IPS-NIHi7 (cell line): ENCODE results near the gene BABAM2.

ENCODE experiments used
- DNase-seq: peaks from one replicate; pipeline ENCODE4 v3.0.0; 2012; ENCODE audit warnings: mixed read lengths; ENCODE audit errors: extremely low spot score

The BABAM2 gene

GRCh38 chr2:28312307-28313219 is 422.0 kb downstream of the BABAM2 start:
- DNase-seq = no peak

DNA sequence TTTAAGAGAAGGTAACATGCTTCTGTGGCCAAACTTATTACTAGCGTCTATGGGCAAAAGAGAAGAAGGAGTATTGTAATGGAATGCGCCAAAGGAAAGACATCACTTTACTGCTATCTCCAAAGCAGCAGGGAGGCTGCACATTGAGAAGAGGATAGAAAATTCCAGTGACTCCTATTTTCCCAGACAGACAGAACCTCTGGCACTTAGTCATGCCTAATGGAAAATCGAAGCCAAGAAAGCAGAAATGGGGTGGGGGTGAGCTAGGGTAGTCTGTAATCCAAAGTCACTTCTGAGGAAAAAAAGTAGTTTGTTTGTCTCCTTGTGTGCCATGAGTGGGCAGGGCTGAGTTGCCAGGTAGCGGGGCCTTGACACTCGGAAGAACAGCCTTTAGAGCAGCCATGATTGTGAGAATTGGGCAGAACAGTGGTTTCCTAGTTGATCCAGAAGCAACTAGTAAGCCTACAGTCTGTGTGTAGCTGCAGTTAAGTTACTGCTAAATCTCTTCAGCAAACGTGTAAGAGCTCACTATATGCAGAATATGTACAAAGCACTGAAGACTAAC is 422.8 kb downstream of the BABAM2 start:
- no peak for DNase-seq

DNA sequence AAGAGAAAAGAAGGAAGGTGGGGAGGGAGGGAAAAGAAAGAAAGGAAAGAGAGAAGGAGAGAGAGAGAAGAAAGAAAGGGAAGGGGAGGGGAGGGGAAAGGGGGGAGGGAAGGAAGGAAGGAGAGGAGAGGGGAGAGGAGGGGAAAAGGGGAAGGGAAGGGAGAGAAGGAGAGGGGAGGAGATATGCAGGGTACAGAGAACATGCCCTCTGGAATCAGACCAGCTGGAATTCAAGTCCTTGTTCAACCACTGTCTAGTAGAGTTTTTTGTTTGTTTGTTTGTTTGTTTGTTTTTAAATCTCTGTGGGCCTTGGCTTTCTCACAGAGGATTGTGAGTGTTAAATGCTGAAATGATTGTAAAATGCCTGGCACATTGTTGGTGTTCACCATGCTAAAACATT is 424.4 kb downstream of the BABAM2 start:
- no peak for DNase-seq

GRCh38 chr2:28316546-28317335 is 426.2 kb downstream of the BABAM2 start:
- DNase-seq = no peak

DNA sequence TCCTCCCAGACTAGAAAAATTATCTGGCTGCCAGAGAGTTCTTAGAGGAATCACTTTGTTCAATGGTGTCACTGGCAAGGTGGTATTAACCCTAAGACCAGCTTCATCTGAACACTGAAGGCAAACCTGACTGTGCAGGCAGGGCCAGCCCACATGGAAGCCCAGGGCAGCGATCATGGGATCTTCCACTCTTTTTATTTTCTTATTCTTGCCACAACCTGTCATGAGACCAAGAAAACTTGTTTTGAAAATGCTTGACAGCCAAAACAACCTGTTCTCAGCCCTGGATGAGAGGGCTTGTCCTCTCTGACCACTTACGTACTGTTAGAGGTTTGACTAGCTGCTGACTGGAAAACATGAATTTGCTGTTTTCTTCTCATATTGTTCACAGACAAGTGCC is 426.9 kb downstream of the BABAM2 start:
- no peak for DNase-seq

DNA sequence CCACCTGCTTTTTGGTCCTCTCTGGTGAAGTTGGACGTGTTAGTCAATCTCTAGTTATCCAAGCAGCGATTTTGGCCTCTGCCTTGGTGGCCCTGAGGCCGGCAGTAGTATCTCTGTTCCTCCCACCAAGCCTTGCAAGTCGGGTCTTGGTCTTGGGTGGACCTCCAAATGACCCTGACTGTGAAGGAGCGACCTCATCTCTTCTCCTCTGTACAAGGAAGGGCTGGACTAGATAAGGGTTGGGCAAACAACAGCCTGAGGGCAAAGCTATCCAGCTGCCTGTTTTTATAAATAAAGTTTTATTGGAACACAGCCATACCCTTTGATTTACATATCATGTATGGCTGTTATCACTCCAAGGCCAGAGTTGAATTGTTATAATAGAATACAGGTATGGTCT is 427.5 kb downstream of the BABAM2 start:
- no peak for DNase-seq

- no peak for DNase-seq
Observed at GRCh38 chr2:28318462-28319117, 428.1 kb downstream of the BABAM2 start.

DNA sequence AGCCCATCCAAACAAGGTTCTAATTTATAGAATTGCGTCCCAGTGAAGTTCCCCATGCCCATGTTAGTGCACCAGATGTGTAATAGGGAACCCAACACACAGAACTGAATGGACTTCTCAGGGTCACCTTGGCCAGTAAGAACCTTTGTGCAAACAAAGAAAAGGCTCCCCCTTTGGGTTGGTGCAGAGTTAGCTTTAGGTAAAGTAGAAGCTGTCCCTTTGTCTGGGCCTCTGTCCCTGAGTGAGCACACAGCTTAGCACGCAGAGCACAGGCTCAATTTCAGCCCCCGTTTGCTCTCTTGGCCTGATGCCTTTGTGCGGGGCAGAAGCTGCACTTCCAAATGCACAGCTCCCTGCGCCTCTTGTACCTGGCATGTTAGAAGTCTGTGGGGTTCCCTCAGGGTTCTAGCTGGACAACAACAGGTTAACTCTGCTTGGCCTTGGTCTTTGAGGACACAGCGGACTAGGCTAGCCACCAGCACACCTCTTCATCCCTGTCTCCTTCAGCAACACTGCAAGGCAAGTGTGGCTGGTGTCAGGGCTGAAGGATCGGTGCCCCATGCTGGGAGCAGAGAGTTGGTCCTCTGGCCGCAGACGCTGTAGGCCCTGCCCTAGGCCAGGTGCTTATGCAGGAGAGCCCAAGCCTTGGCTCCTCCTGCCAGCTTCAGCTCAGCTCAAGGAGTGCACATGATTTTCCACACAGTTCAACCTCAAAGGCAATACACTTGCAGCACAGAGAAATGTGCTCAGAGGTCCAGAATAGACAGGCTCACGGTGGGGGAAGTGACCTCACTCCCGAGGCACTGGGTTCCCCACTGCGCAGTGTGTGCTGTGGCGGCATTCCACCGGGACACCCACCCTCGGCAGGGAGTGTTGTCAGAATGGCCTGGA is 428.8 kb downstream of the BABAM2 start:
- no peak for DNase-seq

GRCh38 chr2:28320009-28320365 is 429.5 kb downstream of the BABAM2 start:
- DNase-seq = no peak

- DNase-seq = no peak
Observed at GRCh38 chr2:28320371-28320770, 429.8 kb downstream of the BABAM2 start.

DNA sequence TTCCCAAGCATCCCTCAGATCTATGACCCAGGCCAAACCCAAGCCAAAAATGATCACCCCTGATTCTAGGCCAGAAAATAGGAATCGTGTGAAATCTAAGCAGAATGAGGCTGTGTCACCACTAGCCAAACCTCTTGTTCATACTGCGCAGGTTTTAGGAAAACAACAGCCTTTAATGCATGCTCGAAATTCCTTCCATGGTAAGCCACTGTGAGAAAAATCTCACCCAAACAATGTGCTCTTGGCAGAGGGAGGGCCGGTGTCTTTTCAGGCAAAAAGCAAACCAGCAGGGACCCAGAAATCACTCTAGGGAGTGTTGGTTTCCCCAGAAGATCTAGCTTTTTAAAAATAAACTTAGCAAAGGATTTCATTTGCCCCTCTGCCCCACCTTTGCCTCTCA is 430.9 kb downstream of the BABAM2 start:
- peak; percentile 45 for DNase-seq

GRCh38 chr2:28322051-28322450 is 431.5 kb downstream of the BABAM2 start:
- DNase-seq = no peak

GRCh38 chr2:28322456-28322855 is 431.9 kb downstream of the BABAM2 start:
- no peak for DNase-seq

DNA sequence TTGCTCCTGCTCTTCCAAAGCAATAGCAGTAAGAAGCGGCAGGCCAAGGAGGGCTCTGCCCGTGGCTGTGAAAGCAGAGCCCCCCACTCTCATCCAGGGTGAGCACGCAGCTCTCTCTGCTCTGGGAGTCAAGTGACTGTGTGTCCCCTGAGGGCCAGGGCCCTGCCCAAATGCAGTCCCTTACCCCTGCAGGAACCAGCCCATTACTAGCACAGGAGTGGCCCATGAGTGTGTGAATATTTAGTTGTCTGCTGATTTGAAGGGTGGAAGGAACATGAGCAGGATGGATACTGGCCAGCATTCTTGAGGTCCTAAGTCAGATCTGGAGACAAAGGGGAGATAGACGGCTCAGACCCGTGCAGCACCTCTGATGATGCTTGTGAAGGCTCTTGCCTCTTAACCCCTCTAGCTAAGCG is 432.5 kb downstream of the BABAM2 start:
- no peak for DNase-seq

- DNase-seq = no peak
Observed at GRCh38 chr2:28325173-28325566, 434.6 kb downstream of the BABAM2 start.

GRCh38 chr2:28325567-28326468 is 435.3 kb downstream of the BABAM2 start:
- DNase-seq = no peak

- DNase-seq = no peak
Observed at GRCh38 chr2:28326469-28326805, 435.9 kb downstream of the BABAM2 start.

- DNase-seq = no peak
Observed at GRCh38 chr2:28326881-28327505, 436.5 kb downstream of the BABAM2 start.

- no peak for DNase-seq
Observed at GRCh38 chr2:28327581-28327955, 437.0 kb downstream of the BABAM2 start.
